KMS-11 (cell line): ENCODE results near the gene RDH8.

Experiments
- H2AFZ ChIP-seq: fragments of 200-600 bp; sonication (generic); 2 replicates; pipeline ENCODE4 v1.6.1; 2016; ENCODE audit warnings: antibody characterized with exemption, mixed run types, low read depth
- H3K27ac ChIP-seq: fragments of 200-600 bp; sonication (generic); 2 replicates; pipeline ENCODE4 v1.6.1; 2016; ENCODE audit warnings: mild to moderate bottlenecking, mixed run types
- H3K27me3 ChIP-seq: fragments of 200-600 bp; sonication (generic); 2 replicates; pipeline ENCODE4 v1.6.1; 2017; ENCODE audit warnings: mild to moderate bottlenecking, low read depth, mixed run types, moderate library complexity; ENCODE audit not compliant: insufficient read depth
- H3K36me3 ChIP-seq: fragments of 200-600 bp; sonication (generic); 2 replicates; pipeline ENCODE4 v1.6.1; 2017; ENCODE audit warnings: mild to moderate bottlenecking, mixed run types; ENCODE audit not compliant: insufficient read depth
- H3K4me1 ChIP-seq: fragments of 200-600 bp; sonication (generic); 2 replicates; pipeline ENCODE4 v1.6.1; 2016; ENCODE audit warnings: mild to moderate bottlenecking, low read depth, mixed run types; ENCODE audit not compliant: poor library complexity, severe bottlenecking
- H3K4me2 ChIP-seq: fragments of 200-600 bp; sonication (generic); 2 replicates; pipeline ENCODE4 v1.7.0; 2016; ENCODE audit warnings: mild to moderate bottlenecking, mixed run types
- H3K4me3 ChIP-seq: fragments of 200-600 bp; sonication (generic); IDR thresholded peaks from 2 replicates; pipeline ENCODE4 v1.6.1; 2017; ENCODE audit warnings: low read depth, low read length, mixed read lengths; ENCODE audit not compliant: insufficient read depth
- H3K79me2 ChIP-seq: fragments of 200-600 bp; sonication (generic); 2 replicates; pipeline ENCODE4 v1.6.1; 2016; ENCODE audit warnings: low read depth, mixed run types; ENCODE audit not compliant: insufficient read depth
- H3K9ac ChIP-seq: fragments of 200-600 bp; sonication (generic); 2 replicates; pipeline ENCODE4 v1.6.1; 2016; ENCODE audit warnings: mild to moderate bottlenecking, mixed run types
- H4K20me1 ChIP-seq: fragments of 200-600 bp; sonication (generic); 2 replicates; pipeline ENCODE4 v1.6.1; 2016; ENCODE audit warnings: mild to moderate bottlenecking, mixed run types; ENCODE audit not compliant: insufficient read depth
- CTCF ChIP-seq: fragments of 200-600 bp; sonication (generic); conservative IDR thresholded peaks from 2 replicates; pipeline ENCODE4 v1.6.1; 2017; ENCODE audit warnings: low read depth, mild to moderate bottlenecking, antibody characterized with exemption, low read length, moderate library complexity, mixed read lengths

RDH8 gene

GRCh38 chr19:10000171-10000826 is 13.0 kb upstream of the RDH8 start:
- Histone ChIP-seq H3K9ac (no peak overlapping the region), H3K4me2 (no peak overlapping the region), H2AFZ (no peak overlapping the region), H3K4me3 (no peak overlapping the region), H3K79me2 (no peaks in the 10 kb centered on the region), H3K4me1 (no peaks in the 10 kb centered on the region), H3K27me3 (peaks cover 44% of the 10 kb centered on the region; the same call in 1 of the 2 replicates), H3K27ac (no peak overlapping the region), H3K36me3 (no peaks in the 10 kb centered on the region), H4K20me1 (no peaks in the 10 kb centered on the region)
- peak; percentile 82 for TF ChIP-seq CTCF

DNA sequence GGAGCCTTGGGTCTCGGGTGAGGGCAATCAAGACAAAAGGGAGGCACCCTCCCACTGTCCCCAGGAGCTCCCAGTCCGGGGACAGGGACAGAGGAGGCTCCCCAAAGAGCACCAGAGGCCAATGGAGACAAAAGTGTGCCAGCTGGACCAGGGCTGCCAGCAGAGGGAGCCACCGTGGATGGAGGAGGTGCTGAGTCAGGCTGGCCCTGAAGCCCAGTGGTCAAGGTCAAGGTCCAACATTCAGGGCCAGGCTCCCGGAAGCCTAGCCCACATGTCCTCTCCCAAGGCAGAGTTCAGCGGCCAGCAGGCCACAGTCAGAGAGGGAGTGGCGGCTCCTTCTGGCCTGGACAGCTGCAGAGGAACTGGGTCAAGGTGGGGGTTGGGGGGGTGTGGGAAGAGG is 11.4 kb upstream of the RDH8 start:
- no peak overlapping the region for H3K4me2 ChIP-seq
- TF ChIP-seq CTCF, result peak; percentile 24; the same call in 1 of the 2 replicates
- peaks cover 44% of the 10 kb centered on the region; the same call in 1 of the 2 replicates for H3K27me3 ChIP-seq
- no peaks in the 10 kb centered on the region for H3K79me2 ChIP-seq
- H3K4me1 ChIP-seq, result no peaks in the 10 kb centered on the region
- H3K9ac ChIP-seq, result no peak overlapping the region
- H3K36me3 ChIP-seq, result no peaks in the 10 kb centered on the region
- no peak overlapping the region for H2AFZ ChIP-seq
- no peak overlapping the region for H3K4me3 ChIP-seq
- H4K20me1 ChIP-seq, result no peaks in the 10 kb centered on the region
- no peak overlapping the region for H3K27ac ChIP-seq

- H3K79me2 ChIP-seq, result no peaks in the 10 kb centered on the region
- no peaks in the 10 kb centered on the region for H3K4me1 ChIP-seq
- H3K4me3 ChIP-seq, result no peak overlapping the region
- no peaks in the 10 kb centered on the region for H3K36me3 ChIP-seq
- H2AFZ ChIP-seq, result no peak overlapping the region
- no peak for TF ChIP-seq CTCF
- no peak overlapping the region for H3K9ac ChIP-seq
- no peak overlapping the region for H3K27ac ChIP-seq
- H3K27me3 ChIP-seq, result peaks cover 40% of the 10 kb centered on the region; the same call in 1 of the 2 replicates
- H3K4me2 ChIP-seq, result no peak overlapping the region
- no peaks in the 10 kb centered on the region for H4K20me1 ChIP-seq
Observed at GRCh38 chr19:10003271-10003670, 10.0 kb upstream of the RDH8 start.

DNA sequence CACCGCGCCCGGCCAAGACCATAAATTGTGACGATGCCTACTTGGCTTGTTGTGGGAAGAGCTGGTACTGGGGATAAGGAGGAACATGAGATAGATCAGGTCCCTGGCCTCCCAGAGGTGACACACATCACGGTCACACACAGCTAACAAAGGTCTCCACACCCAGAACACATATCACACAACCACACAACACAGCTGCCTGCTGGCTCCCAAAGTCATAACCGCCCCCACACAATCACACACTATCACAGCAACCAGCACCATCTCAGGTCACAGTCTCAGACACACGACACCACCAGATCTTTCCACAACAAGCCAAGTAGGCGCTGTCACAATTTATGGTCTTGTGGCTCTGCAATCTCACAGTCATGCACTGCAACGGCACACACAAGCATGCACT is 8.7 kb upstream of the RDH8 start:
- no peak for TF ChIP-seq CTCF
- H3K4me2 ChIP-seq, result no peak overlapping the region
- H3K4me3 ChIP-seq, result no peak overlapping the region
- no peak overlapping the region for H3K27ac ChIP-seq
- H3K79me2 ChIP-seq, result no peaks in the 10 kb centered on the region
- no peaks in the 10 kb centered on the region for H3K36me3 ChIP-seq
- no peak overlapping the region for H2AFZ ChIP-seq
- H3K27me3 ChIP-seq, result peaks cover 36% of the 10 kb centered on the region; the same call in 1 of the 2 replicates
- no peak overlapping the region for H3K9ac ChIP-seq
- no peaks in the 10 kb centered on the region for H3K4me1 ChIP-seq
- H4K20me1 ChIP-seq, result no peaks in the 10 kb centered on the region
